DND-41 (cell line): Measurements from ENCODE around the gene ARL6IP5.

Source experiments
- ATAC-seq: fragments of 200-7000 bp; cut with Tn5 transposase; 3 replicates; pipeline ENCODE4 v1.9.1; 2021; ENCODE audit warnings: low read depth; ENCODE audit not compliant: insufficient read depth
- DNase-seq: peaks from one replicate; pipeline ENCODE4 v3.0.0-alpha.2; 2020
- H2AFZ ChIP-seq: 2 replicates; pipeline ENCODE4 v1.6.0; 2012; ENCODE audit warnings: low read depth, low read length
- H3K27ac ChIP-seq: 2 replicates; pipeline ENCODE4 v1.5.1; 2012; ENCODE audit warnings: low read length, inconsistent platforms
- H3K27me3 ChIP-seq: fragments of 200-600 bp; sonication (generic); 2 replicates; pipeline ENCODE4 v1.6.0; 2012; ENCODE audit warnings: low read length, mild to moderate bottlenecking, inconsistent platforms; ENCODE audit not compliant: insufficient read depth, poor library complexity
- H3K36me3 ChIP-seq: 2 replicates; pipeline ENCODE4 v1.5.1; 2012; ENCODE audit warnings: low read length, inconsistent platforms; ENCODE audit not compliant: insufficient read depth
- H3K4me1 ChIP-seq: 2 replicates; pipeline ENCODE4 v1.5.1; 2012; ENCODE audit warnings: mild to moderate bottlenecking, low read length; ENCODE audit not compliant: insufficient read depth
- H3K4me2 ChIP-seq: 2 replicates; pipeline ENCODE4 v1.6.0; 2012; ENCODE audit warnings: mild to moderate bottlenecking, moderate library complexity, low read length, inconsistent platforms; ENCODE audit not compliant: insufficient read depth
- H3K4me3 ChIP-seq, 2 experiments: fragments of 200-600 bp in 1 of 2; shearing (Covaris generic) in 1 of 2; 2 replicates each; pipeline ENCODE4 v1.5.1; 2012 to 2016; ENCODE audit warnings: inconsistent platforms in 2 of 2, low read length in 2 of 2, mild to moderate bottlenecking in 2 of 2, low read depth in 1 of 2, moderate library complexity in 1 of 2
- H3K79me2 ChIP-seq: 2 replicates; pipeline ENCODE4 v1.6.0; 2012; ENCODE audit warnings: low read length, inconsistent platforms; ENCODE audit not compliant: insufficient read depth
- H3K9ac ChIP-seq: 2 replicates; pipeline ENCODE4 v1.6.0; 2012; ENCODE audit warnings: low read depth, mild to moderate bottlenecking, inconsistent platforms, low read length, moderate library complexity
- H3K9me3 ChIP-seq: 2 replicates; pipeline ENCODE4 v1.5.1; 2012; ENCODE audit warnings: low read length, moderate library complexity, mild to moderate bottlenecking, inconsistent platforms; ENCODE audit not compliant: insufficient read depth, severe bottlenecking
- H4K20me1 ChIP-seq: 2 replicates; pipeline ENCODE4 v1.6.0; 2012; ENCODE audit warnings: low read length; ENCODE audit not compliant: insufficient read depth
- EZH2 ChIP-seq: IDR thresholded peaks from 3 replicates; pipeline ENCODE4 v1.6.1; 2012; ENCODE audit warnings: borderline replicate concordance, low read depth, mild to moderate bottlenecking, moderate library complexity, low read length, inconsistent platforms; ENCODE audit not compliant: severe bottlenecking
- TF ChIP-seq, protein P1 (sequence below): IDR thresholded peaks from 2 replicates; pipeline ENCODE4 v1.5.1; 2012; ENCODE audit warnings: borderline replicate concordance, low read length, moderate library complexity, mild to moderate bottlenecking; ENCODE audit not compliant: poor library complexity, severe bottlenecking; ENCODE audit errors: extremely low read depth

ARL6IP5 gene

DNA sequence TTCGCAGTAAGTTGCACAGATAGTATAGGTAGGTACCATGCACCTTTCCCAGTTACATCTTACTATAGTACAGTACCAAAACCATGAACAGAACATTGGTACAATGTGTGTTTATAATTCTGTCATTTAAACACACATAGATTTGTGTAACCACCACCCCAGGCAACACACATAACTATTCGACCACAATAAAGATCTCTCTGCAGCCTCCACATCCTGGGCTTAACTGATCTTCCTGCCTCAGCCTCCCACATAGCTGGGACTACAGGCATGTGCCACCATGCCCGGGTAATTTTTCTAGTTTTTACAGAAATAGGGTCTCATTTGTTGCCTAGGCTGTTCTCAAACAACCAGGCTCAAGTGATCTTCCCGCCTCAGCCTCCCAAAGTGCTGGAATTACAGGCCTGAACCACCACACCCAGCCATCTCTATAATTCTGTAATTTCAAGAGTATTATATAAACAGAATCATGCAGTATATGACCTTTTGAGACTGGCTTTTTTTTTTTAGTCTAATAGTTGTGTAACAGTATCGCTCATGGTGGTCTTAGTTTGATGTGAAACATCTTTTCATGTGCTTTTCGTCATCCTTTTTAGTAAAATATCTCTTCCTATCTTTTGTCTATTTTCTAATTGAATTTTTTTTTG, 19.3 kb upstream of the ARL6IP5 start:
- Histone ChIP-seq H2AFZ (no peak overlapping the region; the same call in 1 of the 2 replicates), H3K27me3 (no peaks in the 10 kb centered on the region), H3K36me3 (peaks cover 36% of the 10 kb centered on the region), H3K4me1 (peaks cover 45% of the 10 kb centered on the region), H3K9ac (peak overlapping the region; percentile 24; the same call in 1 of the 2 replicates), H3K79me2 (peaks cover 6% of the 10 kb centered on the region), H4K20me1 (no peaks in the 10 kb centered on the region), H3K27ac (peak overlapping the region; percentile 76), H3K4me2 (peak overlapping the region; percentile 10; the same call in 1 of the 2 replicates), H3K4me3 (no peak overlapping the region), H3K9me3 (no peaks in the 10 kb centered on the region)
- ATAC-seq (peak; percentile 98), DNase-seq (peak; percentile 80)
- TF ChIP-seq, protein P1, sequence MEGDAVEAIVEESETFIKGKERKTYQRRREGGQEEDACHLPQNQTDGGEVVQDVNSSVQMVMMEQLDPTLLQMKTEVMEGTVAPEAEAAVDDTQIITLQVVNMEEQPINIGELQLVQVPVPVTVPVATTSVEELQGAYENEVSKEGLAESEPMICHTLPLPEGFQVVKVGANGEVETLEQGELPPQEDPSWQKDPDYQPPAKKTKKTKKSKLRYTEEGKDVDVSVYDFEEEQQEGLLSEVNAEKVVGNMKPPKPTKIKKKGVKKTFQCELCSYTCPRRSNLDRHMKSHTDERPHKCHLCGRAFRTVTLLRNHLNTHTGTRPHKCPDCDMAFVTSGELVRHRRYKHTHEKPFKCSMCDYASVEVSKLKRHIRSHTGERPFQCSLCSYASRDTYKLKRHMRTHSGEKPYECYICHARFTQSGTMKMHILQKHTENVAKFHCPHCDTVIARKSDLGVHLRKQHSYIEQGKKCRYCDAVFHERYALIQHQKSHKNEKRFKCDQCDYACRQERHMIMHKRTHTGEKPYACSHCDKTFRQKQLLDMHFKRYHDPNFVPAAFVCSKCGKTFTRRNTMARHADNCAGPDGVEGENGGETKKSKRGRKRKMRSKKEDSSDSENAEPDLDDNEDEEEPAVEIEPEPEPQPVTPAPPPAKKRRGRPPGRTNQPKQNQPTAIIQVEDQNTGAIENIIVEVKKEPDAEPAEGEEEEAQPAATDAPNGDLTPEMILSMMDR: no peak
- TF ChIP-seq EZH2: no peak

- Histone ChIP-seq H3K27ac (peak overlapping the region; percentile 76), H3K36me3 (peaks cover 36% of the 10 kb centered on the region), H3K4me3 (no peak overlapping the region), H3K9me3 (no peaks in the 10 kb centered on the region), H3K9ac (peak overlapping the region; percentile 24; the same call in 1 of the 2 replicates), H4K20me1 (no peaks in the 10 kb centered on the region), H3K27me3 (no peaks in the 10 kb centered on the region), H3K79me2 (peaks cover 13% of the 10 kb centered on the region), H3K4me1 (peaks cover 45% of the 10 kb centered on the region), H2AFZ (no peak overlapping the region), H3K4me2 (0 out of 2 replicates have a peak overlapping the region, but pooled peaks have one; percentile 21)
- DNase-seq (no peak), ATAC-seq (peak; percentile 34; the same call in 2 of the 3 replicates)
- TF ChIP-seq, protein P1: no peak
Measured at GRCh38 chr3:69066121-69066520, 18.6 kb upstream of the ARL6IP5 start.

DNA sequence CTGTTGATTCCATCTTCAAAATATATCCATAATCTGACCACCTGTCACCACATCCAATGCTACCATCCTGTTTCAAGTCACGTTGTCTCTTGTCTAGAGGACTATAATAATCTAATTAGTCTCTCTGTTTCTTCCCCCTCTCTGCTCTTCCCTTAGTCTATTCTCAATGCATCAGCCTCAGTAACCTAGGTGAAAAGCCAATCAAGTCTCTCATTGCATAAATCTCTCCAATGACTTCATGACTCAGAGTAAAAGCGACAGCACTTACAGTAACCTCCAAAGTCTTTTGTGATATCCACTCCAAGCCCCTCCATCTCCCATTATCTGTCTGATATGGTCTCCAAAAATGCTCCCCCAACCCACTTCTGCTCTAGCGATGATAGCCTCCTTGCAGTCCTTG, 11.8 kb upstream of the ARL6IP5 start:
- Histone ChIP-seq H3K79me2 (peaks cover 61% of the 10 kb centered on the region), H2AFZ (no peak overlapping the region), H3K9me3 (no peaks in the 10 kb centered on the region), H3K4me2 (no peak overlapping the region), H3K9ac (no peak overlapping the region), H3K4me1 (peaks cover 4% of the 10 kb centered on the region), H3K4me3 (no peak overlapping the region), H3K27me3 (no peaks in the 10 kb centered on the region), H4K20me1 (no peaks in the 10 kb centered on the region; the same call in 1 of the 2 replicates), H3K36me3 (peaks cover 42% of the 10 kb centered on the region), H3K27ac (no peak overlapping the region)
- ATAC-seq (no peak), DNase-seq (no peak)
- TF ChIP-seq EZH2: no peak
- TF ChIP-seq, protein P1: no peak
